Measurements from ENCODE around the gene QRSL1. TPM values are rescaled to one million over a fixed set of nuclear protein-coding genes. Genes with fewer than 3 reads are reported as not detected.

Gene QRSL1
- total RNA-seq, 1 experiment from 2014 or later: 18.4 TPM

DNA sequence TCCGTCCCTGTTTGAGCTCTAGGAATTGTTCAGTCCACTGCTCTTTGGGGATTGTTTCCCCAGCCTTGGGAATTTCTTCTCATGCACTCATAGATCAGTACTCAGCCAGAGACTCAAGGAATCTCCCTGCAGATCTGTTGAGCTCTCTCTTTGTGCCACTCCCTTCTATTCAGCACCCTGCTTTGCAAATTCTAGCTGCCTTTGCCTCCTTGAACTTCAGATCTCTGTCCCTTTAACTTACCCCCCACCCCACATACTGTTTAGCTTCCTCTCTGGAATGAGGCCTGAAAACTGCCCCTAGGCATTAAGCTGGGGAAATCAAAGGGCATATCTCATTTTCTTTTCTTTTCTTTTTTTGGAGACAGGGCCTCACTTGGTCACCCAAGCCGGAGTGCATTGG, 30.5 kb downstream of the QRSL1 start:
- in situ Hi-C loops (cut with HindIII; ENCODE audit: low pct_unique_long_range_greater_than_20kb, low sequenced_read_pairs): no loop called here
- TF ChIP-seq SIN3A (IDR thresholded peaks at IDR 0.05; ENCODE audit: borderline replicate concordance, insufficient read depth, low read depth, low read length) (no peak), CTCF (IDR thresholded peaks at IDR 0.05) (no peak), POLR2AphosphoS5 (IDR thresholded peaks at IDR 0.05; ENCODE audit: low read depth, low read length) (no peak), TCF7L2 (IDR thresholded peaks at IDR 0.05; ENCODE audit: low read depth, low read length) (no peak)
- TF ChIP-seq, protein P1, sequence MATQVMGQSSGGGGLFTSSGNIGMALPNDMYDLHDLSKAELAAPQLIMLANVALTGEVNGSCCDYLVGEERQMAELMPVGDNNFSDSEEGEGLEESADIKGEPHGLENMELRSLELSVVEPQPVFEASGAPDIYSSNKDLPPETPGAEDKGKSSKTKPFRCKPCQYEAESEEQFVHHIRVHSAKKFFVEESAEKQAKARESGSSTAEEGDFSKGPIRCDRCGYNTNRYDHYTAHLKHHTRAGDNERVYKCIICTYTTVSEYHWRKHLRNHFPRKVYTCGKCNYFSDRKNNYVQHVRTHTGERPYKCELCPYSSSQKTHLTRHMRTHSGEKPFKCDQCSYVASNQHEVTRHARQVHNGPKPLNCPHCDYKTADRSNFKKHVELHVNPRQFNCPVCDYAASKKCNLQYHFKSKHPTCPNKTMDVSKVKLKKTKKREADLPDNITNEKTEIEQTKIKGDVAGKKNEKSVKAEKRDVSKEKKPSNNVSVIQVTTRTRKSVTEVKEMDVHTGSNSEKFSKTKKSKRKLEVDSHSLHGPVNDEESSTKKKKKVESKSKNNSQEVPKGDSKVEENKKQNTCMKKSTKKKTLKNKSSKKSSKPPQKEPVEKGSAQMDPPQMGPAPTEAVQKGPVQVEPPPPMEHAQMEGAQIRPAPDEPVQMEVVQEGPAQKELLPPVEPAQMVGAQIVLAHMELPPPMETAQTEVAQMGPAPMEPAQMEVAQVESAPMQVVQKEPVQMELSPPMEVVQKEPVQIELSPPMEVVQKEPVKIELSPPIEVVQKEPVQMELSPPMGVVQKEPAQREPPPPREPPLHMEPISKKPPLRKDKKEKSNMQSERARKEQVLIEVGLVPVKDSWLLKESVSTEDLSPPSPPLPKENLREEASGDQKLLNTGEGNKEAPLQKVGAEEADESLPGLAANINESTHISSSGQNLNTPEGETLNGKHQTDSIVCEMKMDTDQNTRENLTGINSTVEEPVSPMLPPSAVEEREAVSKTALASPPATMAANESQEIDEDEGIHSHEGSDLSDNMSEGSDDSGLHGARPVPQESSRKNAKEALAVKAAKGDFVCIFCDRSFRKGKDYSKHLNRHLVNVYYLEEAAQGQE (IDR thresholded peaks at IDR 0.05; ENCODE audit: insufficient read depth in 1 of 2, low read depth in 2 of 2, low read length in 1 of 2): no peak
- intact Hi-C loops (cut with micrococcal nuclease; ENCODE audit: unreplicated experiment): no loop called here
- Histone ChIP-seq H3K36me3 (ENCODE audit: control insufficient read depth, insufficient read depth, low read length) (peaks cover 8% of the 10 kb centered on the region; the same call in 1 of the 2 replicates), H3K4me1 (ENCODE audit: control insufficient read depth, insufficient read depth, low read length) (no peaks in the 10 kb centered on the region), H3K4me3 (ENCODE audit: low read depth in 2 of 2, low read length in 2 of 2) (no peak overlapping the region), H3K9me3 (ENCODE audit: control insufficient read depth, insufficient read depth, low read depth, low read length) (peaks cover 9% of the 10 kb centered on the region), H3K27me3 (ENCODE audit: control insufficient read depth, insufficient read depth, low read length) (no peaks in the 10 kb centered on the region), H3K27ac (ENCODE audit: low read length) (no peak overlapping the region)
- DNase-seq (ENCODE audit: low read depth, low spot score) (no peak), ATAC-seq (no peak)
- POLR2A ChIA-PET: no interaction called here
- BruUV-seq (replicated peaks): no TSS peak
- CTCF ChIA-PET: interaction anchor here (0.6 kb wide), 1 partner anchor 347 kb away, joined by 10 read pairs; no protein-coding TSS in a partner anchor

DNA sequence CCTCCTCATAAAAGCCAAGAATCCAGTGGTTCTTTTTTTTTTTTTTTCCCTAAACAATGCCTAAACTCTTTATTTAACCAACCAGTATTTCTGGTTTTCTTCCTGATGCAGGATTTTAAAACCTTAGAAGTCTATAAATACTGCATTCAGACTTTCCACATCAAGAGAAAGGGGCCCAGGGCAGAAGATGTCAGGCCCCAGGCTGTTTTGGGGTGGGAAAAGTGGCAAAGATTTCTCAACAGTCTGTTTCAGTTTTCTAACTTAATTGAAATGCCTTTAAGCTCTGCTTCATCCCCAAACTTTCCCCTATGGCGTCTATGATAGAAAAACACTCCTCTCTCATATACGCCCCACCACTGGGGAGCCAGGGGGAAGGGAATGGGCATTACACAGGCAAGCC, 33.1 kb downstream of the QRSL1 start:
- intact Hi-C loops (cut with micrococcal nuclease; ENCODE audit: unreplicated experiment): no loop called here
- in situ Hi-C loops (cut with HindIII; ENCODE audit: low pct_unique_long_range_greater_than_20kb, low sequenced_read_pairs): no loop called here
- H3K27me3 ChIP-seq (ENCODE audit: control insufficient read depth, insufficient read depth, low read length): no peaks in the 10 kb centered on the region
- ATAC-seq (no peak), DNase-seq (ENCODE audit: low read depth, low spot score) (no peak)
- TF ChIP-seq, protein P1 (IDR thresholded peaks at IDR 0.05; ENCODE audit: insufficient read depth in 1 of 2, low read depth in 2 of 2, low read length in 1 of 2): no peak
- TF ChIP-seq CTCF (IDR thresholded peaks at IDR 0.05) (no peak), SIN3A (IDR thresholded peaks at IDR 0.05; ENCODE audit: borderline replicate concordance, insufficient read depth, low read depth, low read length) (no peak), TCF7L2 (IDR thresholded peaks at IDR 0.05; ENCODE audit: low read depth, low read length) (no peak), POLR2AphosphoS5 (IDR thresholded peaks at IDR 0.05; ENCODE audit: low read depth, low read length) (no peak)
- no TSS peak for BruUV-seq (replicated peaks)
- POLR2A ChIA-PET: no interaction called here
- CTCF ChIA-PET: no interaction called here
- H3K9me3 ChIP-seq (ENCODE audit: control insufficient read depth, insufficient read depth, low read depth, low read length): peaks cover 9% of the 10 kb centered on the region
- peaks cover 2% of the 10 kb centered on the region; the same call in 1 of the 2 replicates for H3K36me3 ChIP-seq (ENCODE audit: control insufficient read depth, insufficient read depth, low read length)
- no peak overlapping the region for H3K27ac ChIP-seq (ENCODE audit: low read length)
- no peak overlapping the region for H3K4me3 ChIP-seq (ENCODE audit: low read depth in 2 of 2, low read length in 2 of 2)
- H3K4me1 ChIP-seq (ENCODE audit: control insufficient read depth, insufficient read depth, low read length): no peaks in the 10 kb centered on the region
